Natural killer cell treated with Interleukin-12 subunit alpha and Interleukin-12 subunit beta and Interleukin-15 and Interleukin-18, amount 100 ng/mL, for 72 hours (primary cell): Measurements from ENCODE around the gene SNUPN. TPM values are rescaled to one million over a fixed set of nuclear protein-coding genes. Genes with fewer than 3 reads are reported as not detected.

Experiments
- ATAC-seq, 2 donors: fragments of 150-1000 bp; cut with Tn5 transposase in 1 of 2; sonication (Bioruptor Pico), chemical (Tn5 transposase) in 1 of 2; 2 replicates each; pipeline ENCODE4 v1.10.0; 2021
- DNase-seq: peaks from one replicate; pipeline ENCODE4 v3.0.0; 2022; ENCODE audit warnings: low spot score
- H3K27ac Mint-ChIP-seq, 2 donors: 1 replicate in 1 of 2; 2 replicates in 1 of 2; pipeline ENCODE4 v1.8.0; 2022; ENCODE audit warnings: mixed read lengths in 2 of 2, mild to moderate bottlenecking in 1 of 2, moderate library complexity in 1 of 2
- H3K27me3 Mint-ChIP-seq, 2 donors: 1 replicate in 1 of 2; 2 replicates in 1 of 2; pipeline ENCODE4 v1.8.0; 2022; ENCODE audit warnings: mixed read lengths in 2 of 2
- H3K36me3 Mint-ChIP-seq: one replicate; pipeline ENCODE4 v1.8.0; 2022; ENCODE audit warnings: mixed read lengths
- H3K4me1 Mint-ChIP-seq, 2 donors: 1 replicate in 1 of 2; 2 replicates in 1 of 2; pipeline ENCODE4 v1.8.0; 2022; ENCODE audit warnings: low read depth in 2 of 2, mixed read lengths in 2 of 2, mild to moderate bottlenecking in 1 of 2
- H3K4me3 Mint-ChIP-seq: one replicate; pipeline ENCODE4 v1.8.0; 2022; ENCODE audit warnings: mixed read lengths
- H3K9me3 Mint-ChIP-seq: 2 replicates; pipeline ENCODE4 v1.8.0; 2022; ENCODE audit warnings: mixed read lengths
- total RNA-seq, 2 donors: library from RNA; stranded (reverse); gene quantifications; one replicate each; pipeline ENCODE4 v1.2.3, GENCODE V29; 2022

The SNUPN gene
- total RNA-seq, 2 donors from 2014 or later = 15.5 to 26.7 TPM

DNA sequence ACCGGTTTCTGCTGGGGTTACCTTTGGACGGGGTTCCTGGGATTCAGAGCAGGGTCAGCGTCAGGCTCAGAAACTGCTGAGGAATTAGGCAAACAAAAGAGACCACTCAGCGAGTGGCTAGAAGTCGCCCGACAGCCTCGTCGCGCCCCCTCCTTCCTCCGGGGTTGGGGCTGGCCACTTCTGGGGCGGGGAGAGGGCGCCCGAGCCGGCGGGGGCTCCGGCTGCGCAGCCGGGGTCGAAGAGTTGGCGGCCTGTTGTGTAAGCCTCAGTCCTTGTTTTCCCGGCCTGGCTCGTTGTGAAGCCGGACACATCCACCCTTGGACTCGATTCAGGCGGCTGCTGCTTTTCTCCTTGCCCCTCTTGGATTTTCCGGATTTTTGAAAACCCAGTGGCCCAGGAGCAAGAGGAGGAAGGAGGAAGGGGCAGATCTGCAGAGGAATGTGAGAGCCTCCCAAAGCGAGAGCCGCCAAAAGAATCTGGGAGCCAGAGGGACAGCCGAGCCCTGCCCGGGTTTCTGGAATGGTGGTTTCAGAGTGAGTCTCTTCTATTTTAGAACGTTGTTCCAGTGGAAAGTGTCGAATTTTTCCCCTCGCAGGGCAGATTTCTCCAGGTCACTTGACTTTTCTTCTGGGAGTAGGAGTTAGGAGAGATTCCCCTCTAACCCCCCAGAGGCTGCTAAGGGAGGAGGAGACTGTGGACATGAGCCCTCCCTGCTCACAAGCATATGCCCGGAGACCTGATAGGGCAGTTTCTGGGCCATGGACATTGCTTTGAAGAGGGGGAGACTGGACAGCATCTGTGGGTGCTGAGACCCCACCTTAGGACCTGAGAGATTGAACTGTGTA lies 22.9 kb upstream of the SNUPN start:
- no peaks in the 10 kb centered on the region for H3K27me3 Mint-ChIP-seq
- DNase-seq = no peak
- ATAC-seq = no peak
- no peak overlapping the region for H3K27ac Mint-ChIP-seq
- H3K36me3 Mint-ChIP-seq = no peaks in the 10 kb centered on the region
- no peaks in the 10 kb centered on the region for H3K9me3 Mint-ChIP-seq
- H3K4me3 Mint-ChIP-seq = peak overlapping the region; percentile 74
- peaks cover 22 to 34% of the 10 kb centered on the region in 2 donors for H3K4me1 Mint-ChIP-seq

GRCh38 chr15:75647370-75648155 lies 22.0 kb upstream of the SNUPN start, which contains the start of gene SNX33:
TSS of gene SNX33 (plus strand) at chr15:75647912. CDS start at chr15:75649103, 1,191 bp downstream.
- ATAC-seq (peak; percentile 76 to 87), DNase-seq (peak; percentile 71)
- no peaks in the 10 kb centered on the region for H3K27me3 Mint-ChIP-seq
- H3K4me3 Mint-ChIP-seq = peak within 1 kb of the TSS; percentile 74
- peak within 1 kb of the TSS in 1 of 2 donors; percentile 68 for H3K27ac Mint-ChIP-seq
- H3K36me3 Mint-ChIP-seq = no peaks in the 10 kb centered on the region
- H3K4me1 Mint-ChIP-seq = peaks cover 22 to 31% of the 10 kb centered on the region in 2 donors
- H3K9me3 Mint-ChIP-seq = no peaks in the 10 kb centered on the region

- no peak for DNase-seq
- Mint-ChIP-seq H3K27me3 (no peaks in the 10 kb centered on the region), H3K4me1 (peaks cover 20 to 33% of the 10 kb centered on the region in 2 donors), H3K27ac (peak overlapping the region in 1 of 2 donors; percentile 68), H3K9me3 (no peaks in the 10 kb centered on the region), H3K36me3 (no peaks in the 10 kb centered on the region), H3K4me3 (peak overlapping the region; percentile 74)
- peak in 1 of 2 donors; percentile 1 for ATAC-seq
Measured at GRCh38 chr15:75646944-75647364, 21.4 kb upstream of the SNUPN start.

- H3K4me3 Mint-ChIP-seq = peak overlapping the region; percentile 74
- ATAC-seq (no peak), DNase-seq (no peak)
- H3K9me3 Mint-ChIP-seq = no peaks in the 10 kb centered on the region
- H3K27me3 Mint-ChIP-seq = no peaks in the 10 kb centered on the region
- peaks cover 15 to 30% of the 10 kb centered on the region in 2 donors for H3K4me1 Mint-ChIP-seq
- H3K27ac Mint-ChIP-seq = peak overlapping the region in 1 of 2 donors; percentile 68
- no peaks in the 10 kb centered on the region for H3K36me3 Mint-ChIP-seq
Measured at GRCh38 chr15:75646112-75646943, 20.8 kb upstream of the SNUPN start.

GRCh38 chr15:75644376-75644775 lies 18.9 kb upstream of the SNUPN start:
- ATAC-seq = no peak

GRCh38 chr15:75641603-75642002 lies 16.1 kb upstream of the SNUPN start:
- no peaks in the 10 kb centered on the region for H3K27me3 Mint-ChIP-seq
- ATAC-seq (no peak), DNase-seq (no peak)
- no peaks in the 10 kb centered on the region for H3K9me3 Mint-ChIP-seq
- peaks cover 32% of the 10 kb centered on the region in 2 donors for H3K4me1 Mint-ChIP-seq
- peak overlapping the region in 1 of 2 donors; percentile 13 for H3K27ac Mint-ChIP-seq
- peaks cover 12% of the 10 kb centered on the region for H3K36me3 Mint-ChIP-seq
- no peak overlapping the region for H3K4me3 Mint-ChIP-seq

More at GRCh38 chr15:75644376-75644775, 18.9 kb upstream of the SNUPN start:
- DNase-seq = no peak
- no peaks in the 10 kb centered on the region for H3K27me3 Mint-ChIP-seq
- no peak overlapping the region for H3K4me3 Mint-ChIP-seq
- no peaks in the 10 kb centered on the region for H3K9me3 Mint-ChIP-seq
- H3K4me1 Mint-ChIP-seq = peaks cover 14 to 20% of the 10 kb centered on the region in 2 donors
- no peak overlapping the region for H3K27ac Mint-ChIP-seq
- H3K36me3 Mint-ChIP-seq = peaks cover under 1% of the 10 kb centered on the region

DNA sequence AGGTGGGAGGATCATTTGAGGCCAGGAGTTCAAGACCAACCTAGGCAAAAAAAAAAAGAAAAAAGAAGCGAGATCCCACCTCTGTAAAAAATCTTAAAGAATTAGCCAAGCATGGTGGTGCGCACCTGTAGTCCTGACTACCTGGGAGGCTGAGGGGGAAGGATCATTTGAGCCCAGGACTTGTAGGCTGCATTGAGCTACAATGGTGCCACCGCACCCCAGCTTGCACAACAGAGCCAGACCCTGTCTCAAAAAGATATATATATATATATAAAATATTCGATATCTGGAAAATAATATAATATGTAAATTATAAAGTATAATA lies 15.6 kb upstream of the SNUPN start:
- no peak for ATAC-seq
- no peaks in the 10 kb centered on the region for H3K9me3 Mint-ChIP-seq
- peak overlapping the region; percentile 88 to 91 for H3K27ac Mint-ChIP-seq
- H3K27me3 Mint-ChIP-seq = no peaks in the 10 kb centered on the region
- peak overlapping the region; percentile 97 for H3K4me3 Mint-ChIP-seq
- DNase-seq = no peak
- H3K36me3 Mint-ChIP-seq = peaks cover 12% of the 10 kb centered on the region
- peaks cover 30 to 31% of the 10 kb centered on the region in 2 donors for H3K4me1 Mint-ChIP-seq

DNA sequence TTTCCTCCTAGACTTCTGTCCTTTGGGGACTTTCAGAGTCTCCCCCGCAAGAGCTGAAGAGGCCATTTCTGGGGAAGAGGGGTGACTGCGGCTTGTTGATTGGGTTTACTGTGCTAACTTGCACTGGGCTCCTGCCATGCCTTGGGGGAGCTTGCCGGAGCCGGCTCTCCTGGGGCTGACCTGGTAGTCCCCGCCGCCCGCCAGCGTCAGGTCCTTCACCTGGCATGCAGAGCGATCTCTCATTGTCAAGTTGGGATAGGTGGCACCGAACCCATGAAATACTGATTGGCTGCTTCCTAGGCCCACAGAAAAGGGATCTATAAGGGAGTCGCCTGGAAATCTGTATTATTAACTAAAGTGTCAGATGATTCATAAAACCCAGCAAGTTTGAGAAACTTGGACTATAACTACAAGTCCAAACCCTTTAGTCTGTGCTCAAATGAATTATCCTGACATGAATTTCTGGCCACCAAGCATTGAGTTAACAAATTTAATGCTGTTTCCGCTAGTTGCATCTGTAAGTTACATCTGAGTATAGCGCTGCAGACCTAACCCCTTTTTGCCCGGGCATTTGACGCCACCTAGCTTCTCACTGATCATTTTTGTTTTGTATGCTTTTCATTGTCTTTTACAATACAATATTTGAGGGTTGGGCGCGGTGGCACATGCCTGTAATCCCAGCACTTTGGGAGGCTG lies 15.1 kb upstream of the SNUPN start:
- Mint-ChIP-seq H3K27me3 (no peaks in the 10 kb centered on the region), H3K4me1 (peaks cover 30 to 31% of the 10 kb centered on the region in 2 donors), H3K4me3 (peak overlapping the region; percentile 97), H3K36me3 (peaks cover 12% of the 10 kb centered on the region), H3K9me3 (no peaks in the 10 kb centered on the region), H3K27ac (peak overlapping the region; percentile 88 to 91)
- DNase-seq = no peak
- ATAC-seq = peak; percentile 52 to 62

DNA sequence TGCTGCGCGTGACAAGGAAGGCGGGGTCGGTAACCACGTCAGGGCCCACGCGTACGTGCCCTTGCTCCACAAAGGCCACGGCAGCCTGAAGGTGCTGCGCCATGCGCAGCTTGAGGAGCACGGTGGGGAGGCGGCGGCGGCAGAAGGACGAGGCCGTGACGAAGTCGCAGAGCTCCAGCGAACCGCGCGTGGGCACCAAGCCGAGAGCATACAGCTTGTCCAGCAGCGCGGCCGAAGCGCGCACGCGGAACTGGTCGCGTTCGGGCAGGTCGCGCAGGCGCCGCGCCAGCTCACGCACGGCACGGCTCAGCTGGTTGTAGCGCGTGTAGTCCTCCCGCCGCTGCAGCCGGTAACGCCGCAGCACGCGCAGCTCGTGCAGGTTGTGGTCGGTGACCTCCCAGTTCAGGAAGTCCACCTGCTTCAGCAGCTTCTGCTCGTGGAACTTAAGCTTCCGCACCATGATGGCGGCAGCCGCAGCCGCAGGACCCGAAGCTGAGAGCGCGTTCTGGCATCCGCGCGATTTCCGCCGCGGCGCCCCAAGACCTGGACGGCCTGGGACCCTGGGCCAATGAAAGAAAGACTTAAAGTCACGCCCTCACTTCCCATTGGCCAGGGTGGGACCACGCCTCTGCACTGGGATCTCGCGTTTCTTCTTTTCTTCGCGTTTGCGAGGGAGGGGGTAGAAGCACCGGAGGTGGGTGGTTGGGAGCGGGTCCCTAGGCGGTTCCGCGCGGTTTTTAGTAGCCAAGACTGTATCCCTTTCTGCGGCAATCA lies 14.4 kb upstream of the SNUPN start, which contains the start of gene IMP3:
Gene IMP3, minus strand, starts transcription at position 516 of the 774 bp plus-strand sequence. Its CDS starts 56 bp downstream, at position 460.
- Mint-ChIP-seq H3K27me3 (no peaks in the 10 kb centered on the region), H3K36me3 (peaks cover 12% of the 10 kb centered on the region)
- ATAC-seq = peak; percentile 97 to 98

GRCh38 chr15:75639191-75639708 lies 13.7 kb upstream of the SNUPN start:
- no peaks in the 10 kb centered on the region for H3K27me3 Mint-ChIP-seq
- peaks cover 12% of the 10 kb centered on the region for H3K36me3 Mint-ChIP-seq
- H3K4me1 Mint-ChIP-seq = peaks cover 29 to 31% of the 10 kb centered on the region in 2 donors
- H3K9me3 Mint-ChIP-seq = no peaks in the 10 kb centered on the region
- peak overlapping the region; percentile 88 to 91 for H3K27ac Mint-ChIP-seq
- ATAC-seq = no peak
- DNase-seq = no peak
- peak overlapping the region; percentile 97 for H3K4me3 Mint-ChIP-seq

More for the DNA sequence above, 14.4 kb upstream of the SNUPN start, which contains the start of gene IMP3:
- H3K4me3 Mint-ChIP-seq = peak within 1 kb of the TSS; percentile 97
- H3K27ac Mint-ChIP-seq = peak within 1 kb of the TSS; percentile 88 to 91
- H3K9me3 Mint-ChIP-seq = no peaks in the 10 kb centered on the region
- peaks cover 30 to 31% of the 10 kb centered on the region in 2 donors for H3K4me1 Mint-ChIP-seq
- DNase-seq = peak; percentile 97

GRCh38 chr15:75637245-75638009 lies 11.9 kb upstream of the SNUPN start:
- DNase-seq (no peak), ATAC-seq (no peak)
- Mint-ChIP-seq H3K27ac (peak overlapping the region; percentile 31 to 91), H3K27me3 (no peaks in the 10 kb centered on the region), H3K9me3 (no peaks in the 10 kb centered on the region), H3K4me3 (peak overlapping the region; percentile 97), H3K4me1 (peaks cover 28 to 31% of the 10 kb centered on the region in 2 donors), H3K36me3 (peaks cover 12% of the 10 kb centered on the region)
